DMS53 treated with DMSO at 0.1 percent for 48 hours (cell line): ENCODE measurements around the gene RBMS2.
A peak's percentile ranks its signal among the peaks of the same experiment; 100 is the strongest.

ENCODE experiments used
- DNase-seq: peaks from one replicate; lab custom pipeline; 2025; ENCODE audit not compliant: unreplicated experiment; lab: John Stamatoyannopoulos, UW

The RBMS2 gene

GRCh38 chr12:56581418-56582145 is 60.0 kb downstream of the RBMS2 start:
- DNase-seq: no peak

DNA sequence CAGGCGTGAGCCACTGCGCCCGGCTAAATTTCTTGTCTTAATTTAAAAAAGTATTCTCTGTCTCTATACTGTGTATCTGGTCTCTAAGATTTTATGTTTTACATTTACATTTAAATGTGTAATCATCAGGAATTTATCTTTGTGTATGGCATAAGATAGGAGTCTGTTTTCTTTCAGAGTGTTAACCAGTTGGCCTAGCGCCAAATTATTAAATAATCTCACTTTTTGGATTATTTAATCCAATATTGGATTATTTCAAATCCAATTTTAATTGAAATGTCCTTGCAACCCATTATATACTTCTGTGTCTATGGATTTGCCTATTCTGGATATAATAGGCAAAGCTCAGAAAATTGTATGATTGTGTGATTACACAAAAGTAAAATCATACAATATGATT is 63.5 kb downstream of the RBMS2 start:
- no peak for DNase-seq

DNA sequence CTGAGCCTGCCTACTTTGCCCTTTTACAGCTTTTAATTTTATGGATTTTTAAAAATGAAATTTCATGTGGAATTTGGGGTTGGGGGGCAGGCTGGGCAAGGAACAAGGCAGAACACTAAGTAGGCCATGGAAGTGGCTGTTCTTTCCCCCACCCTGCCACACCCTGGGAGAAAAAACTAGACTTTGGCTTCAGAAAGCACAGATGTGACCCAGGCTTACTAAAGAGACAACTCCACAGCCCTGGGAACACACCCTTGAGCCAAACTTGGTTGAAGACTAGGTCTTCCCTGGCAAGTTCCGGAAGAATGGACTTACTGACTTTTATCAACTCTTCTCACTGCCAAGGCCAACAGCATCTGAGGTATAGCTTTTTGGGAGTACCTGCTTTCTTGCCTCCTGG is 68.2 kb downstream of the RBMS2 start:
- no peak for DNase-seq

DNA sequence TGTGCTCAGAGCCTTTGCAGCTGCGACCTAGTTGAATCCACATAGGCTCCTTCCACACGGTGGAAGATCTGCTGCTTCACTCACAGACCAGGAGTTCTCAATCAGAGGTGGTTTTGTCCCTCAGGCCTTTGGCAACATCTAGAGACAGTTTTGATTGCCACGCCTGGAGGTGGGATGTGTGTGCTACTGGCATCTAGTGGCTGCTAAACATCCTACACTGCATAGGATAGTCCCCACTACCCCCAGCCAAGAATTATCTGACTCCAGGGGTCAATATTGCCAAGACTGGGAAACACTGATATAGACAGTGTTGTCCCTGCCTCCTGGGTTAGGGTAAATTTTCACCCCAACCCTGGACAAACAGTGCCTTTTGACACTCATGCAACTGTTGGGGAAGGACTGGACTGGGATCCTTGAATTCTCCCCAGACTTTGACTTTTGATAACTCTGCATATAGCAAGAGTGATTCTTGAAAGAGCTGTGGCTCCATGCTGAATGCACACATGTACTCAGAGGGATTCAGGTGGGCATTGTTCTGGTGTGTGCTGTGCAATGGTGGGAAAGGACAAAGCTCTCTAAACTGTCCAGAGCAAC is 68.7 kb downstream of the RBMS2 start:
- no peak for DNase-seq

GRCh38 chr12:56591126-56591525 is 69.5 kb downstream of the RBMS2 start:
- DNase-seq: peak; percentile 68

DNA sequence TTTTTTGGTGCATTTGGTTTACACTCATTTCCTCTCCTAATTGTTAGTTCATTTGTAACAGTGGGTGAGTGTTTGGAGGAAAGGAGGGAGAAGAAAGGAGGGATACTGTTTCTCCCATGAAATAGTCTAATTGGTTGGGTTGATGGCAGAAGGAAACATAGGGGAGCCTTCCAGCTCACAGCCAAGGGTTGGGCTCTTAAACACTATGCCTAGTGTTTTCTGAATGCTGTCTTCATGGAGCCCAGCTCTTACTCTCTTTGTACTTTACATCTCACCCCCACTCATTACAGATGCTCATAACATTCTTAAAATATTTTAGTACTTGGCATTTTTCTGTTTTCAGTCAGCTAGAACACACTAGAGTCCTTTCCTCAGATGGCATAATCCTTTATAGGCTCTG is 70.3 kb downstream of the RBMS2 start:
- DNase-seq: no peak

- peak; percentile 27 for DNase-seq
Observed at GRCh38 chr12:56593909-56594621, 72.4 kb downstream of the RBMS2 start.

GRCh38 chr12:56596815-56597214 is 75.2 kb downstream of the RBMS2 start:
- no peak for DNase-seq

GRCh38 chr12:56599041-56599440 is 77.4 kb downstream of the RBMS2 start:
- DNase-seq: no peak

GRCh38 chr12:56599797-56600196 is 78.2 kb downstream of the RBMS2 start:
- DNase-seq: no peak

DNA sequence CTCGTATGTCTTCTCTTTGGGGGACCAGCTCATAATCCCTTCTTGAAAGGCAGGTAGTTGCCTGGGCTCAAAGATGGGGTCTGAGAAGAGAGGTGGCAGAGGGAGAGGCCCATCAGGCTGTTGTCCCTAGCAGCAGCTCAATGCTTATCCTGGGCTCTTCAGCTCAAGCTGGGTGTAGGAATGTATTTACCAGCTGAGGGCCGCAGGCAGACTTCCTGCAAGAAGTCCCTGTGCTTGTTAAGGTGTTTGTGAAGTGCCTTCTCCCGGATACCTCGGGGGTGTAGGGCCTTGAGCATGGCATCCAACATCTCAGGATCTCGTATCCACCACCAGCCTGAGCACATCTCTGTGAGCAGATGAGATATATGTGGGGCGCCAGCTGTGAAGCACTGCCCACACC is 79.1 kb downstream of the RBMS2 start:
- no peak for DNase-seq

- DNase-seq: no peak
Observed at GRCh38 chr12:56601503-56601902, 79.9 kb downstream of the RBMS2 start.

DNA sequence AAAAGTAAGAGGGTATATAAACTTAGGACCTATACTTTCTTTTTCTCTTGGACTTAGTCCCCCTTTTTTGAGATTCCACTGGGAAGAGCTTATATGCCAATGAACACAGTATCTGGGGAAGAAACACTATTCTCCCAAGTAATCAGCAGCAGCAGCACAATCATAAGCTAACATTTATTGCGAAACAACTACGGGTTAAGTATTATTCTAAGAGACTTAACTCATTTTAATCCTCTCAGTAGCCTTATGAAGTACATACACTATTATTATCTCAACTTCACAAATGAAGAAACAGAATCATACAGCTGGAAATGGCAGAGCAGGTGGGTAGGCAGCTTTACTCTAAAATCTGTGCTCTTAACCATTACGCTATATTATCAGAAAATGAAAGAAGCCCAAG is 80.6 kb downstream of the RBMS2 start:
- DNase-seq: no peak

DNA sequence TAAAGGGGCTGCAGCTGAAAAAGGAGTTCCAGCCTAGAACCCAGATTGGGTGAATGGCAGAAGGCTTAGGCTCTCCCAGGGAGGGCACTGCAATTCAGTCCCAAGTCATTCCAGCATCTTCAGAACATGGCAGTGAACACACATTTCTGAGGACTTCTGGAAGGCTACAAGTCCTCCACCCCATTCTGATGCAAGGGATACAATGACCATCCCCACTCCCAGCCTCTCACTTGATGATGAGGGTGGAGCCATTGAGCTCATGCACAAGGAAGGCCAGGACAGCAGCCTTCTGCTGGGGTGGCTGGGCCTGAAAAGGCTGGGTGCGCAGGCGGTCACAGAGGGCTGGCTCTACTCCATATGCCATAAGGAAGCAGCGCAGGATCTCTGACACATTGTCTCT is 82.7 kb downstream of the RBMS2 start:
- DNase-seq: no peak

DNA sequence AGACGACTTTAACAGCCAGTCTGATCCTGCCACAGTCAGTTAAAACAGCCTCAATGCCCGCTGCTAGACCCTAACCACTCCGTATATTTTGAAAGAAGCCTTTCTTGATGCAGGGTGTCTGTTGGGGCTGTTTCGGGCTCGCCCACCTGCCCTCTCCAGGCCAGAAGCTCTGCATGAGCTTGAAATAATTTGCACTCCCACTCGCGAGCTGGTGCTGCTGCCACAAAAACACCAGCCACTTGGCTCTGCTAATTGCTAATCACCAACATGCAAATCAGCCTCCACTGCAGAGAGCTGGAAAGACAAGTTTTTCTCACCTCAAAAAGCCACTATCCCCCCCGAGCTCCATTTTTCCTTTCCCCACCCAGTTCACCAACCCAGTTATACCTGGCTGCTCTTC is 93.0 kb downstream of the RBMS2 start:
- DNase-seq: no peak

GRCh38 chr12:56616244-56616643 is 94.6 kb downstream of the RBMS2 start:
- no peak for DNase-seq

DNA sequence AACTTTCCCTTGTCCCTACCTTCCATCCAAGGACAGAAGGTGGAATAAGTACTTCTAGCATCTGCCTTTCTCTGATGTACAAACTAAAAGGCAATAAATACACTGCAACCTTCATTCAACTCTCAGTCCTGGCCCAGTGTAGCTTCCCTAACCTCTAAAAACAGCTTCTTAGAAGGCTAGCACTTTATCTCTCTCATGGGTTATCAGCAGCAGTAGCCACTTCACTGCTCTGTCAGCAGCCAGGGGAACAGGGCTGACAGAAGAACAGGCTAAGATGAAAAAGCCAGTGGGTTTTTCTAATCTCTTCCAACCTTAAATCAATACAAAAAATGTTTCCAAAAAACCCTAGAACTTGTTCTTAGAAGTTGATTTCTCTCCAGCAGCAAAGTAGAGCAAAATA is 95.3 kb downstream of the RBMS2 start:
- DNase-seq: no peak

DNA sequence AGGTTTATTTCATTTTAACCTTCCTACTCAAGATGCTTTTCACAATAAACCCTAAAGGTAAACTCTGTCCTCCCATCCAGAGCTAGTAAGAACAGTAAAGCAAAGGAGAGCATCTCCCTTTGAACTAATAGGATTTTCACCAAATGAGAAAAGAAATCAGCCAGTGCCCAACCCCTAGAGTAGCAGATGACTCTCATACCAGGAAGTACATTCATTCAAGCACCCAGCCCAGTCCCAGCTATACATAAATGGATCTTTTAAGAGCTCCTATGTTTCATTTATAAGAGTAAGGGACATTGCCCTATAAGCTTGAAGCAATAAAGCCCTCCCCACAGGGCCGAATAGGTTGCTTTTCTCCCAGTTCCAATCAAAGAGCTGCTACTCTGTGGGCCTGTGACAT is 100.9 kb downstream of the RBMS2 start:
- no peak for DNase-seq

- no peak for DNase-seq
Observed at GRCh38 chr12:56626701-56627100, 105.1 kb downstream of the RBMS2 start.

GRCh38 chr12:56628671-56629458 is 107.2 kb downstream of the RBMS2 start:
- DNase-seq: peak; percentile 28

DNA sequence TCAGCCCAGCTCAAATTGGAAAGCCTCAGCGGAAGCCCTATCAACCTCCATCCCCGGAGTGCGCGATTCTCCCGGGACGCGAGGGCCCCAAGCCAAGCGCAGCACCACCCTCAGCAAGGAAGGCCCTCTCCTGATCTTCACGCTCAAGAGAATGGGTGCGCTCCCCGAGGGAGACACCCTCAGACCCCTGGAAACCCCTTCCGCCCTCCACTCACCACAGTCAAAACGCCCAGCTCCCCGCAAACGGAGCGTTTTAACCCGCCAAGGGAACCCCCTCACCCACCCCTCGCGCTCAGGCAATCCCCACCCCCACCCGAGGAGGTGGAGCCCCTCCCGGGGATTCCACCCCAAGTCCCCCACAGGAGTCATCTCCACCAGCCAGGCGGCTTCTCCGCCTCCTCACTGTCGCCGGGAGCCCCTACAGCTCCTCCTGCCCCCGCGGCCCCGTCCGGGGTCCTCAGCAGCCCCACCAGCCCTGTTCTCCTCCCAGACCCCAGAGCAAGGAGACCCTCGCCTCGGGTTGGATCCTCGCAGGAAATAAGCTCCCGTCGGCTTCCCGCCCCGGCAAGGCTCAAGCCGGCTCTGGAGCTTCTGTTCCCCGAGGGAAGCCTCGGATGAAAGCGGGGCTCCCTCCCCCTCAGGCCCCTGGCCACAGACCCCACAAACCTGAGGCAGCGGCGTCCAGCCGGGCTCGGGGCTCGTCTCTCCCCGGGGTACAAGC is 108.0 kb downstream of the RBMS2 start:
- no peak for DNase-seq
